Activated CD4-positive, alpha-beta T cell treated with anti-CD3 and anti-CD28 coated beads, Interleukin-2, amount 50 U/mL, for 1 hour (primary cell): ENCODE measurements around the gene SEMA6A.
"Not testable (repeated sequence)": the region's sequence is repeated elsewhere in the genome, so short reads cannot be mapped to it uniquely, and the experiment has no call there.

ENCODE experiments used
- DNase-seq: peaks from one replicate; pipeline ENCODE4 v3.0.0-alpha.2; 2020

The SEMA6A gene

DNA sequence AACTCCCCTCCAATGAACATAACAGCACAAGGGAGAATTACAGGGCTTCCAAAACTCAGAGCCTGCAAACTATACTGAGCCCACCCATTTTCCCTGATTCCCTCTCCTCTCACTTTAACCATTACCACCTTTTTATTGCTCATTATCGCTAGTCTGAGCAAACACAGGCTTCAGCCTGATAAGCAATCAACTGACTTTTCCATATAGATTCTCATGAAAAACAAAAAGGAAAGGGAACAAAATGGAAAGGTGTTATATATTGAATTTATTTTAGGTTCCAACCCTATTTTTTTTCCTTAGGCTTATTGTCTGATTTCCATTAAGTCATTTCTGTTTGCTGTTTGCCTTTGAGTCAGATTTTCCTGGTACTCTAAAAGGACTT lies 27.9 kb downstream of the SEMA6A start:
- no peak for DNase-seq

GRCh38 chr5:116546033-116546742 lies 28.4 kb downstream of the SEMA6A start:
- DNase-seq = no peak

DNA sequence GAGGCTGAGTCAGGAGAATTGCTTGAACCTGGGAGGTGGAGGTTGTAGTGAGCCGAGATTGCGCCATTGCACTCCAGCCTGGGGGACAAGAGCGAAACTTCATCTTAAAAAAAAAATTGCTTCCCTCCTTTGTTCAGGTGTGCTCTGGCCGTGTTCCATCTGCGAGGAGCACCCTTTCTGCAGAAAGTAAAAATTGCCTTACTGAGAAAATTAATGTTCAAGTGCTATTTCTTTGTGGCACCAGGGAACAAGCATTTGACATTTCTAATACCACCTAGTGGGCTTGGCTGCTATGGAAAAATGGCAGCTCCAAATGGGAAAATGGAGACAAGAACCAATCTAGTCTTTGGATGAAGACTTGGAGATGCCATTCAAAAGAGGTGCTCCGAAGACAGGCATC lies 29.2 kb downstream of the SEMA6A start:
- DNase-seq = not testable (repeated sequence)

DNA sequence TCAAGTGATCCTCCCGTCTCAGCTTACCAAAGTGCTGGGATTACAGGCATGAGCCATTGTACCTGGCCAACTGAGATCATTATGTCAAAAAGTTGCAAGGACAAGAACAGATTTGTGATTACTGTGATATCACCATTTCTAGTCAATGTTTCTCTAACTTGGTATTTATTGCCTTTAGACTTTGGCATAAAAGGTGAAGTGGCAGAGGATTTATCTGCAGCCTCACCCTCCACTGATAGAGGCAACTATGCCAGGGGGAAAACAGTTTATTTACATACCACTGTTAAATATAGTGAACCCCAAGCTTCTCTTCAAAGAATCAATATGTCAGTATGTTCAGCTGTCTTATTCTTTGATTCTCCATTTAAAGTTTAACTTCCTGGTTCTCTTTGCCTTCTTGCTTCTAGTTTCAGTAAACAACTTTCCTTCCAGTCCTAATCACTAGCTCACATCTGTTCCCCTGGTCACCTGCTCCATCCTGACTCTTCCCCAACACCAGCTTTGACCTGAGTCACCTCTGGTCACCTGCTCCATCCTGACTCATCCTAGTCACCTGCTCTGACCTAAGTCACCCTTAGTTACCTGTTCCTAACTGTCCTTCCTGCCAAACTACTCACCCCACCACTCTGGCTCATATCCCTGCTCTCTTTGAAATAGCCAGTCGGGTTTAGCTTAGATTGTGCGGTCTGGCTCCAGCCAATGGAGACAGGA lies 29.9 kb downstream of the SEMA6A start:
- DNase-seq = no peak

DNA sequence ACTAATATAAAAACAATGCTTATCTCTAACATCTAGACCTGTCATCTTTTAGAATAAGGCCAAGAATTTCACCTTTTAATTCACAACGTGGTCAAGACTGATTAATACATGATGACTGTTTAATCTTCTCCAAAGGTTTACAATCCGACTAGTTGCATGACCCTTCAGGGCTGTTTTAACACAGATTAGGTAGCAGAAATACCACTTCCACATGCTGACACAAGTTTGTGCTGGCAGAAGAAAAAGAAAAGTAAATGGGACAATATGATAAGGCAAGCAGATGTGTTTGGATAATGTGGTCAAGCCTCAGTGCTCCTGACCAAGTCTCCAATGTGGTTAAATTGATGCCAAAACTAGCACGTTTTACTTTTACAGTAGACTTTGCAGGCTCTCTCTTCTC lies 31.1 kb downstream of the SEMA6A start:
- DNase-seq = no peak

- no peak for DNase-seq
Observed at GRCh38 chr5:116542619-116543018, 32.0 kb downstream of the SEMA6A start.

DNA sequence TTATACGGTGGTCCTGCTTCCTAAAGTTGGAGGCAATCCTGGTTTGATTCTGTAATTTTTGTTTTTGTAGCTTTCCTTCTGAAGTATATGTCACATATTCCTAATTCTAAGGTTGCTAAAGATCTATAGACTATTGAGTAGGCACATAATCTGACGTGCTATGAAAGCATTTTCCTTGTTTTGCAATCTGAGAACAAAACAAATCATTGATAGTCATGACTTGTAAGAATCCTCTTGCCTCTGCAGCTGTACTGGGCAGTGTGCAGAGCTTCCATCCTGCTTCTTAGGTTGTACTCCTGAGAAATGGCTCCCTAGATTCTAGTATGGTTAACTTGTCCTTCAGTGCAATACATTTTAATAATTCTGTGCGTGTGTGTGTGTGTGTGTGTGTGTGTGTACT lies 35.4 kb downstream of the SEMA6A start:
- no peak for DNase-seq

- DNase-seq = no peak
Observed at GRCh38 chr5:116536316-116537083, 38.1 kb downstream of the SEMA6A start.

DNA sequence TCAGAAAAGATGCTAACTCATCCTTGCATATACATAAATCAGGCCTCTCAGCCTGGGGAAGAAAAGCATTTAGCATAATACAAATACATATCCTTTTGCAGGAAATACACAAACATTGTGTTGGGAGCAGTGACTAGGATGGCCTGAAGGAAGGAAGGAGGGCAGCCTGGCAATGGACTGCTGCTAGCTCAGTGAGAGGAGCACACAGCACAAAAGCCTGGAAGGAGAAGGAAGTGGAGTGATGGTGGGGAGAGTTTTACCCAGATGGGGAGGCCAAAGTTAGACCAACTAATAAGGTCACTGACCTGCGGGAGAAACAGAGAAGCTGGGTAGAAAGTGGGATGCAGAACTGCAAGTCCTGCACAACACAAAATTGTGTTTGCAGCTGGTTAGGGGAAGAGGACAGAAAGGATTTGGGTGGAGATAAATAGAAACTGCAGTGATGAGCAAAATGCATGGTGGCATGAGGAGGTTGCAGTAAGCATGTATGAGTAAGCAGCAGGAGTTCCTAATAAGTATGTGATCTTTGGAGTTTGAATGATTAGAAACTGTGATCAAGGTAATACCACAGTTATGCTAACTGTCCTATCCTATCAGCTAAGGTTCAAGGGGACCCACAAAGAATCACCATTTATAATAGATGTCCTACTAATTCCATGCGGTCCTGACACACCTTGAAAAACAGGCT lies 39.5 kb downstream of the SEMA6A start:
- DNase-seq = no peak

DNA sequence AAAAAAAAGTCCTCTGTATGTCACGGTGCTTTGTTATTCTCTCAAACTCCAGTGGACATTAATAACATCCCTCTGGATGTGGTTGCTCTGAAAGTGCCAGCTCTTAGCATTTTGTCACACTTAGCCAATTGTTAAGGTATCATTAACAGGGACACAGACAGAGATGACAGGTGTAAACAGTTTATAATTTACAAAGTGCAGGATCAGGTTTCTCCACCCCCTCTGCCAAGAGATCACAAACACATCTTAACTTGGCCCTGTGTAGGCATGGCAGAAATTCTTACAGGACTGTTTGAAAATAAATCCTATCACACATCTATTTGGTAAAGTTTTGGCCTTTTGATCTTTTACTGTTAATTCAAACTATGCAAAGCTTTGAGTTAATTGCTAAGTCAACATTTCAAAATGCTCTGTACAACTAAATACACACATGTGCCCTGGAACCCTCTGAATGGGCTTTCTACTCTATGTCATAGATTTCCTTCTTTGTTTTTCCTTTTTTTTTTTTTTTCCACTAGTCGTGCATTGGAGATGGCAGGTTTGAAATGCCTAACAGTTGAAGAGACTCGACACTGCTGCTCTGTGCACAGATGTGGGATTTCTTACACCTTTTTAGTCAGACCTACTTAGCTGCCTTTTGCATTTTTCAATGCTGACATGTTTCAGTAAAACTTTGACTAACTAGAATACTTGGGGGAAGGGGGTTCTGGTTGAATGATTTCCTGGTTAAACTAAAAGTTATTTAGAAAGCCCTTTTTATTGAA lies 41.7 kb downstream of the SEMA6A start:
- DNase-seq = no peak

GRCh38 chr5:116531635-116532034 lies 43.0 kb downstream of the SEMA6A start:
- no peak for DNase-seq

DNA sequence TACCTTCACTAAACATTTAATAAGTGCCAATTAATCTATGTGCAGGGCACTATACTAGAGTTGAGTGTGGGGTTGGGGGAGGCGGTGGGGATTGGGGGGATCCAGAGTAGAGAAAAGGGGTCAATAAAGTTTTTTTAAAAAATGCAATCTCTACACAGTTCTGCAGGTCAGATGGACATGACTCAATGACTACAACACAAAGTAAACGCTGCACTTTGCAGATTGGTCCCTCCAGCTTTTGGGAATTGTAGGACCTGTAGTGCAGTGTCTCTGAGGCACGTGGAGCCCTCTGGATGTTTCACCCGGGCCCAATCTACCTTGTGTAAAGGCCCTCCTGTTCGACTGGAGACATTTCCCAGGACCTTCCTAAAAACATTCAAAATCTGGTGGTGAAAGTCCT lies 43.5 kb downstream of the SEMA6A start:
- no peak for DNase-seq

DNA sequence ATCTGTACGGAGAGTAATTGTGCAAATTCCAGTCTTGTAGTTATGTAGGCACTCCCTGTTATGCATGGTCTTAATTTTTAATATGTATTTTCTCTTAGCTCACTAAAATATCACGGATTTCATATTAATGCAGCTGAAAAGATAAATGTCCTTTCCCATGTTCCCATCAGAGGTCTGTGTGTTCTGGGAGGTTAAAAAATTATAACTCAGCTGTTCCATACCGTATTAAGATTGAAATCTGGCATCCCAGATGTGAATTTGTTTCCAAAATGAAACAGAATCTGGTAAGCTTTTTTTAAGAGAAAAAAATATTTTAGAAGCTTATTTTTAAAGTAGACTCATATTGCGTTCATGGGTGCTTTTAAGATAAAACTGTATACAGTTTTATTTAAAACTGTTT lies 44.3 kb downstream of the SEMA6A start:
- no peak for DNase-seq

DNA sequence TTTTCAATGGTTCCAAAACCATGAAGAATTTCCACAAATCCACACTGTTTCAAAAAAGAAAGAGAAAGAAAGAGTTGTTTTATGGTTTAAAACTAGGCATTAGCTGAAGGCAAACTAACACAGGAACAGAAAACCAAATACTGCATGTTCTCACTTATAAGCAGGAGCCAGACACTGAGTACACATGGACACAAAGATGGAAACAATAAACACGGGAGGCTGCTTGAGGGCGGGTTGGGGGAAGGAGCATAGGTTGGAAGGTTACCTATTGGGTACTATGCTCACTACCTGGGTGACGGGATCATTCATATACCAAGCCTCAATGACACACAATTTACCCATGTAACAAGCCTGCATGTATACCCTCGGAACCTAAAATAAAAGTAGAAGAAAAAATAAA lies 45.0 kb downstream of the SEMA6A start:
- DNase-seq = no peak

- DNase-seq = no peak
Observed at GRCh38 chr5:116528519-116529234, 45.9 kb downstream of the SEMA6A start.

DNA sequence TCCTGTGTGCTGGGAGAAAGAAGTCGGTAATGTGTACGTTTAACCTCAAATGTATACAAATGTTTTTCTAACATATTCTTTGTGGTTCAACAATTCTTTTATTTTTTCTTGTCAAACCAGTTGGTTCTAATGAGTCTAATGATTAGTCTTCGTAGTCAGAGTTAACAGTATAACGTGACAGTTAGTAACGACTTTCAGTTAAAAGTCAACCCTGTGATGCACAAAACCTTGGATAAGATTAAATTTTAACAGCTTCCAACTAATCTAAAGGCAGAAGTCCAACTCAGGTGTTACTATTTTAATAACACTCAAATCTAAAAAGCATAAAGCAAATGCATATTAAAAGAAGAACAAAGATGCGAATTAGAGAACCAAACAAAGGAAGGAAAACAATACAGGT lies 47.0 kb downstream of the SEMA6A start:
- no peak for DNase-seq

DNA sequence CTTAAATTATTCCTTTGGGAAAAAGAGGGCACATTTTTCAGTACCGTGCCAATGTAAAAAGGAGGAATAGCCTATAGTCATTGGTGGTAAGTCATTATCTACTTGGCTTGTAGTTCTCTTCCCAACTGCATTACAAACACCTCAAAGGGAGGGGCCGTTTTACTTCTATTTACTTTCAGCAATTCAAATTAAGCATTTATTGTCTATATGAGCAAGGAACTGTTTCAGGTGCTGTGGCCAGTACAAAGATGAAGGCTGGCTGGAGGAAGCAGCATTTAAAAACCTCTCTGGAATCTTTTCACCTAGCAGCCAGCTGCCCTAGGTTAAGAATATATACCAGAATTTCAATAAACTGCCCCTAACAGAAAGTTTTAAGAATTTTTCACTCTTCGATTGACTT lies 48.9 kb downstream of the SEMA6A start:
- no peak for DNase-seq

GRCh38 chr5:116524966-116525365 lies 49.7 kb downstream of the SEMA6A start:
- DNase-seq = no peak

DNA sequence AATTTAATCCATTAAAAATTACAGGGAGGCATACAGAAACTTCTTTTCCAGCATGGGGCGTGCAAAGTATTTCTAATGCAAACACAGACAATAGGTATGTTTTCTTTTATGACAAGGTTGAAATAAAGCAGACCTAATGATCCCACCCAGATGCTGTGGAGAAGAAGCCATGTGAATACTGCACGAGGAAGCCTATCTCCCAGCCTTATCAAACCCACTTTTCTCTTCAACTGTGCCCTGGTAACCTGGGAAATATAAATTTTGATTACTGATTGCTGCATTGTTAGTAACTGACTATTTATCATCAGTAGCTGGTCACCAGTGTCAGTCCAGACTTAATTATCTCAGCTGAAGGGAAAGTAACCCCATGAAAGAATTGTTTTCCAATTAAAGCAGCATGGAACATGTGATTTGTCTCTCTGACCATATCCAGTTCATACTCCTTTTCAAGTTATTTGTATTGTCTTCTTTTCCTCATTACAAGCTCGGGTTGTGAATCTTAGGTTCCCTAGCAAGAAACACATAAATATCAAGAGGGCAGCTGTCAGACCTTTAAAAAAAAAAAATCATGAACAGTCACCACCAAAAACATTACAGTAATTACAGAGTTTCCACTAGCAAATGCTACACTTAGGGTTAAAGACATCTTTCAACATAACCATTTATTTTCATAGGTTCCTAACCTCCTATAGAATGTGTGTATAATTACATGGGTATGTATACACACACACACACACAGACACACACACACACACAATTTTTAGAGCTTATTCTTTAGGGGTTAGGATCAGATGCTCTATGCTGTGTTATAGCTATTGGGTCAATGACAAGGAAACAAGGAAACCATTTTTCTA lies 50.3 kb downstream of the SEMA6A start:
- DNase-seq = no peak

DNA sequence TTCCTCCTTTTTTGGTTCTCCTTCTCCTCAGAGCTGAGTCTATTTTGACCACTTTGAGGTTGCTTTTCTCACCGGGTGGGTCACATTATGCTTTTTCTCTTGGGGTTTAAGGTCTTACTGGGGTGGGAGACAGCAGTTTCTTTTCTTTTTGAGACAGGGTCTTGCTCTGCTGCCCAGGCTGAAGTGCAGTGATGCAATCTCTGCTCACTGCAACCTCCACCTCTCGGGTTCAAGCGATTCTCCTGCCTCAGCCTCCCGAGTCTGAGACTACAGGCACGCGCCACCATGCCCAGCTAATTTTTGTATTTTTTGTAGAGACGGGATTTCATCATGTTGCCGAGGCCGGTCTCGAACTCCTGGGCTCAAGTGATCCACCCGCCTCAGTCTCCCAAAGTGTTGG lies 51.4 kb downstream of the SEMA6A start:
- DNase-seq = not testable (repeated sequence)
